ENCODE data around the gene OR5M11. TPM values are rescaled to one million over a fixed set of nuclear protein-coding genes. Genes with fewer than 3 reads are reported as not detected.

The OR5M11 gene
- total RNA-seq, 2 experiments from 2014 or later, result not detected

Other genes with a start within 250 kb of the OR5M11 start
- gene OR8K3, start 228.1 kb downstream of the OR5M11 start, total RNA-seq, result not detected
- not detected for gene OR8K1, start 197.2 kb downstream of the OR5M11 start, total RNA-seq
- not detected for gene OR8J1, start 189.0 kb downstream of the OR5M11 start, total RNA-seq
- not detected for gene OR8U1, start 167.6 kb downstream of the OR5M11 start, total RNA-seq
- gene OR5AL1, start 130.6 kb downstream of the OR5M11 start, total RNA-seq, result not detected
- gene OR5M3, start 69.9 kb downstream of the OR5M11 start, total RNA-seq, result not detected
- gene OR5M8, start 51.9 kb downstream of the OR5M11 start, total RNA-seq, result not detected
- gene OR5M10, start 34.5 kb upstream of the OR5M11 start, total RNA-seq, result not detected
- not detected for gene OR5M1, start 71.6 kb upstream of the OR5M11 start, total RNA-seq
- gene OR5AP2, start 99.2 kb upstream of the OR5M11 start, total RNA-seq, result not detected
- not detected for gene OR5AR1, start 120.4 kb upstream of the OR5M11 start, total RNA-seq
- gene OR9G1, start 155.8 kb upstream of the OR5M11 start, total RNA-seq, result not detected
- not detected for gene OR9G4, start 205.4 kb upstream of the OR5M11 start, total RNA-seq

All from activated CD4-positive, alpha-beta T cell treated with anti-CD3 and anti-CD28 coated beads, Interleukin-2, amount 10 ng/mL, durations not matched to agents 7 days and 5 days (primary cell).